H1 (cell line): ENCODE measurements around the gene AQP6. TPM values are rescaled to one million over a fixed set of nuclear protein-coding genes. Genes with fewer than 3 reads are reported as not detected.

Source experiments
- CTCF ChIA-PET: fragments of 300-600 bp; sonication (Branson Sonifier 250); formaldehyde crosslinking; loops from one replicate; lab custom pipeline; 2021; ENCODE audit not compliant: partially characterized antibody; lab: Charles Lee
- POLR2A ChIA-PET: fragments of 300-600 bp; sonication (Branson Sonifier 250); formaldehyde crosslinking; loops from one replicate; lab custom pipeline; 2021; ENCODE audit warnings: inconsistent platforms; ENCODE audit not compliant: partially characterized antibody; lab: Charles Lee
- DNase-seq, 2 experiments: peaks; one replicate each; pipeline versions ENCODE4 v3.0.0 to v3.0.0-alpha.2; 2010 to 2022; ENCODE audit warnings: low spot score in 2 of 2, low read depth in 1 of 2, mixed read lengths in 1 of 2
- FAIRE-seq: peaks from 2 replicates; lab custom pipeline; 2011; peaks lifted over from hg19 to GRCh38; lab: Jason Lieb, UNC
- H2AFZ ChIP-seq: 2 replicates; pipeline ENCODE4 v1.8.1; 2012; ENCODE audit warnings: low read length, inconsistent platforms
- H2AK5ac ChIP-seq: 2 replicates; pipeline ENCODE4 v1.6.1; 2013; ENCODE audit warnings: low read depth, low read length
- H2BK120ac ChIP-seq: replicated peaks from 2 replicates; pipeline ENCODE3; 2013; ENCODE audit warnings: low read depth, low read length, inconsistent platforms
- H2BK12ac ChIP-seq: 2 replicates; pipeline ENCODE4 v1.6.1; 2013; ENCODE audit warnings: low read depth, low read length
- H2BK15ac ChIP-seq: 2 replicates; pipeline ENCODE4 v1.6.1; 2013; ENCODE audit warnings: low read length
- H2BK20ac ChIP-seq: 2 replicates; pipeline ENCODE4 v1.6.1; 2013; ENCODE audit warnings: low read length
- H2BK5ac ChIP-seq: 2 replicates; pipeline ENCODE4 v1.6.1; 2013; ENCODE audit warnings: low read depth, low read length
- H3K14ac ChIP-seq: 2 replicates; pipeline ENCODE4 v1.6.1; 2013; ENCODE audit warnings: inconsistent platforms; ENCODE audit not compliant: insufficient read length
- H3K18ac ChIP-seq: 2 replicates; pipeline ENCODE4 v1.6.1; 2013; ENCODE audit warnings: low read length; ENCODE audit errors: extremely low read depth
- H3K23ac ChIP-seq: 2 replicates; pipeline ENCODE4 v1.6.1; 2013; ENCODE audit warnings: inconsistent platforms; ENCODE audit not compliant: insufficient read length
- H3K23me2 ChIP-seq: 2 replicates; pipeline ENCODE4 v1.6.1; 2013; ENCODE audit warnings: low read depth, low read length
- H3K27ac ChIP-seq: 2 replicates; pipeline ENCODE4 v1.6.1; 2011; ENCODE audit warnings: low read depth, low read length, inconsistent platforms
- H3K27me3 ChIP-seq, 4 experiments: replicated peaks in 1 of 4; 1 replicate in 1 of 4; 2 replicates in 3 of 4; pipeline versions ENCODE4 v1.6.1 to v1.8.1; 2011 to 2013; ENCODE audit warnings: low read length in 3 of 4, mild to moderate bottlenecking in 3 of 4, inconsistent platforms in 2 of 4, mixed read lengths in 2 of 4, moderate library complexity in 1 of 4; ENCODE audit not compliant: control insufficient read depth in 3 of 4, insufficient read depth in 3 of 4; ENCODE audit errors: extremely low read depth in 1 of 4
- H3K36me3 ChIP-seq, 4 experiments: 2 replicates each; pipeline versions ENCODE4 v1.6.1 to v1.8.1; 2011 to 2013; ENCODE audit warnings: mild to moderate bottlenecking in 4 of 4, low read length in 3 of 4, moderate library complexity in 2 of 4, control low read depth in 1 of 4, inconsistent platforms in 1 of 4; ENCODE audit not compliant: insufficient read depth in 4 of 4, control insufficient read depth in 2 of 4
- H3K4ac ChIP-seq: replicated peaks from 2 replicates; pipeline ENCODE3; 2013; ENCODE audit warnings: low read length, low read depth, mixed read lengths, inconsistent platforms; ENCODE audit not compliant: insufficient read length
- H3K4me1 ChIP-seq, 4 experiments: replicated peaks in 1 of 4; 1 replicate in 1 of 4; 2 replicates in 3 of 4; pipeline versions ENCODE4 v1.6.1 to v1.8.1; 2011 to 2013; ENCODE audit warnings: low read length in 3 of 4, inconsistent platforms in 2 of 4, mixed read lengths in 1 of 4; ENCODE audit not compliant: insufficient read depth in 4 of 4, control insufficient read depth in 3 of 4
- H3K4me2 ChIP-seq, 2 experiments: 2 replicates each; pipeline versions ENCODE4 v1.6.1 to v1.8.1; 2011 to 2013; ENCODE audit warnings: low read depth in 2 of 2, low read length in 2 of 2, control low read depth in 1 of 2, inconsistent platforms in 1 of 2, mild to moderate bottlenecking in 1 of 2; ENCODE audit not compliant: insufficient read depth in 1 of 2
- H3K4me3 ChIP-seq, 4 experiments: fragments of 200-600, 300-600 bp in 1 of 4; sonication (generic), shearing (Covaris generic), sonication (Bioruptor Twin) in 1 of 4; 2 replicates each; pipeline versions ENCODE4 v1.5.1 to v1.8.1; 2011 to 2016; ENCODE audit warnings: low read length in 4 of 4, low read depth in 3 of 4, control low read depth in 2 of 4, inconsistent platforms in 2 of 4, mild to moderate bottlenecking in 2 of 4, mixed read lengths in 1 of 4, moderate library complexity in 1 of 4; ENCODE audit not compliant: insufficient read depth in 2 of 4; ENCODE audit errors: extremely low read depth in 1 of 4
- H3K56ac ChIP-seq: replicated peaks from 2 replicates; pipeline ENCODE3; 2013; ENCODE audit warnings: low read depth, mild to moderate bottlenecking, mixed read lengths, low read length, inconsistent platforms; ENCODE audit not compliant: insufficient read length
- H3K79me1 ChIP-seq: 2 replicates; pipeline ENCODE4 v1.6.1; 2013; ENCODE audit warnings: low read depth, low read length, control low read depth
- H3K79me2 ChIP-seq, 2 experiments: 2 replicates each; pipeline versions ENCODE4 v1.6.1 to v1.8.1; 2012 to 2013; ENCODE audit warnings: low read length in 2 of 2, mild to moderate bottlenecking in 2 of 2, inconsistent platforms in 1 of 2; ENCODE audit not compliant: insufficient read depth in 2 of 2, control insufficient read depth in 1 of 2
- H3K9ac ChIP-seq, 4 experiments: replicated peaks in 1 of 4; 1 replicate in 1 of 4; 2 replicates in 3 of 4; pipeline versions ENCODE4 v1.6.1 to v1.8.1; 2011 to 2013; ENCODE audit warnings: low read depth in 3 of 4, low read length in 3 of 4, control low read depth in 2 of 4, mild to moderate bottlenecking in 2 of 4, moderate library complexity in 2 of 4, inconsistent platforms in 1 of 4; ENCODE audit errors: extremely low read depth in 1 of 4
- H3K9me3 ChIP-seq, 2 experiments: 2 replicates each; pipeline versions ENCODE4 v1.6.1 to v1.8.1; 2012 to 2013; ENCODE audit warnings: mild to moderate bottlenecking in 2 of 2, moderate library complexity in 2 of 2, control low read depth in 1 of 2, inconsistent platforms in 1 of 2, low read depth in 1 of 2, low read length in 1 of 2, mixed read lengths in 1 of 2; ENCODE audit not compliant: insufficient read depth in 2 of 2
- H4K20me1 ChIP-seq, 2 experiments: replicated peaks in 1 of 2; 2 replicates each; pipeline versions ENCODE3 to v1.8.1; 2011 to 2013; ENCODE audit warnings: inconsistent platforms in 2 of 2, low read length in 2 of 2, mild to moderate bottlenecking in 1 of 2; ENCODE audit not compliant: insufficient read depth in 2 of 2, control insufficient read depth in 1 of 2
- H4K5ac ChIP-seq: 2 replicates; pipeline ENCODE4 v1.6.1; 2013; ENCODE audit warnings: low read length, low read depth, mixed read lengths, inconsistent platforms; ENCODE audit not compliant: insufficient read length
- H4K8ac ChIP-seq: 2 replicates; pipeline ENCODE4 v1.8.0; 2013; ENCODE audit warnings: mild to moderate bottlenecking, moderate library complexity, low read length, inconsistent platforms; ENCODE audit not compliant: insufficient read depth; ENCODE audit errors: extremely low read depth
- H4K91ac ChIP-seq: replicated peaks from 2 replicates; pipeline ENCODE3; 2013; ENCODE audit warnings: low read length, mixed read lengths, inconsistent platforms; ENCODE audit not compliant: insufficient read length
- JUN ChIP-seq: IDR thresholded peaks from 2 replicates; pipeline ENCODE4 v1.6.1; 2011; ENCODE audit warnings: low read depth, mild to moderate bottlenecking, improper control_type of control experiment, low read length
- POU5F1 ChIP-seq: IDR thresholded peaks from 2 replicates; pipeline ENCODE4 v1.6.1; 2011; ENCODE audit warnings: low read depth, mild to moderate bottlenecking, low read length, moderate library complexity
- WGBS, 2 experiments: shearing (Covaris generic) in 1 of 2; methylation state at CpG; one replicate each; pipeline versions ENCODE4 v1.1.6 to v1.1.7; 2013 to 2015; ENCODE audit warnings: low lambda C conversion rate in 2 of 2, mixed read lengths in 2 of 2, inconsistent platforms in 1 of 2, low coverage in 1 of 2, missing lambda C conversion rate in 1 of 2; ENCODE audit not compliant: insufficient replicate concordance in 2 of 2, insufficient coverage in 1 of 2, insufficient read length in 1 of 2; ENCODE audit errors: extremely low coverage in 1 of 2, missing lambda C conversion rate in 1 of 2; 5-methylcytosine and 5-hydroxymethylcytosine counted together
- polyA plus RNA-seq, 7 experiments: library from polyadenylated mRNA; depleted of rRNA in 3 of 7; stranded (reverse) in 5 of 7; unstranded in 2 of 7; fragments of >200 nt in 5 of 7; fragments of 200-250 nt in 2 of 7; gene quantifications; 1 replicate in 5 of 7; 2 replicates in 1 of 7; 4 replicates in 1 of 7; pipeline versions ENCODE4 v1.2.1 to v1.2.3, GENCODE V29; 2011 to 2013; ENCODE audit warnings: missing spikeins in 2 of 7, mixed read lengths in 2 of 7
- total RNA-seq: library from RNA; stranded (reverse); fragmentation: NEBNext Ultra II Directional; extraction: Animal tissue kit (Norgen Biotek cat#: 25700); gene quantifications from 2 replicates; pipeline ENCODE4 v1.2.1, GENCODE V29; 2021

AQP6 gene
- total and polyA plus RNA-seq, 2 of the 8 experiments (the other 6 are each of a cell fraction or from before 2014, with no cell fraction given), result 0.03 to 0.17 TPM

DNA sequence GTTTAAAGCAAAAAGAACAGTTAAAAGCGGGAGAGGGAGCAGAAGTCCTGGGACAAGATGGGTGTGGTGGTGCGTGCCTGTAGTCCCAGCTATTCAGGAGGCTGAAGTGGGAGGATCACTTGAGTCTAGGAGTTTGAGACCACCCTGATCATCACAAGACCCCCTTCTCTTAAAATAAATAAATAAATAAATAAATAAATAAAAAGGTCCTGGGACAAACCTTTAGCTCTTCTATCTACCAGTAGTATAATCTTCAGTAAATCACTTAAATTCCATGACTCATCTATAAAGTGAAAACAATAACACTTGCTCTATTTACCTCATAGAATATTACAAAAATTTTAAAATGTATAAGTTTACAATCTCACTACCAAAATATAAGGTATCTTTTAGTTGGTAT lies 46.8 kb downstream of the AQP6 start:
- H2BK5ac ChIP-seq, result no peak overlapping the region
- ChIA-PET CTCF (interaction anchor here (1.0 to 6.4 kb wide), 5 partner anchors 11 to 52 kb away, joined by 3 to 37 read pairs (median 5); no protein-coding TSS in a partner anchor), POLR2A (interaction anchor here (0.7 to 1.0 kb wide), 2 partner anchors 85 to 329 kb away, joined by 4 read pairs; no protein-coding TSS in a partner anchor)
- no peak overlapping the region for H3K4me2 ChIP-seq
- no peak overlapping the region for H2BK12ac ChIP-seq
- no peak overlapping the region for H3K4ac ChIP-seq
- peaks cover 1 to 2% of the 10 kb centered on the region in 2 experiments for H4K20me1 ChIP-seq
- peaks cover 0 to 78% of the 10 kb centered on the region in 2 experiments; a peak in 3 of 4 replicates for H3K79me2 ChIP-seq
- no peak overlapping the region for H2AFZ ChIP-seq
- DNase-seq, result no peak
- no peak overlapping the region for H2BK120ac ChIP-seq
- H3K79me1 ChIP-seq, result peaks cover 5% of the 10 kb centered on the region
- no peak overlapping the region for H3K18ac ChIP-seq
- no peak overlapping the region for H4K91ac ChIP-seq
- H3K36me3 ChIP-seq, result peaks cover 0 to 7% (median 2%) of the 10 kb centered on the region in 4 experiments; a peak in 2 of 8 replicates
- H3K27me3 ChIP-seq, result no peaks in the 10 kb centered on the region
- H3K9me3 ChIP-seq, result no peaks in the 10 kb centered on the region
- no peak overlapping the region for H2BK15ac ChIP-seq
- WGBS, 2 experiments, result 88% methylated on average over 2 of the region's 2 CpGs; no CpG with 5 or more reads in 1 of the 2 experiments
- no peaks in the 10 kb centered on the region; the same call in 1 of the 2 replicates for H3K23me2 ChIP-seq
- H3K4me3 ChIP-seq, result no peak overlapping the region
- no peak overlapping the region for H2AK5ac ChIP-seq
- peaks cover 0 to 2% (median 0%) of the 10 kb centered on the region in 4 experiments; a peak in 1 of 7 replicates for H3K4me1 ChIP-seq
- FAIRE-seq, result no peak
- H3K27ac ChIP-seq, result no peak overlapping the region
- no peak overlapping the region for H3K23ac ChIP-seq
- no peak overlapping the region for H3K14ac ChIP-seq
- H4K5ac ChIP-seq, result no peak overlapping the region
- H4K8ac ChIP-seq, result no peak overlapping the region
- no peak overlapping the region for H3K9ac ChIP-seq
- H3K56ac ChIP-seq, result no peak overlapping the region
- no peak overlapping the region for H2BK20ac ChIP-seq
- TF ChIP-seq JUN, result no peak
- TF ChIP-seq POU5F1, result no peak
